DMS53 treated with DMSO at 0.1 percent for 48 hours (cell line): Measurements from ENCODE around the gene GALNT10.
A peak's percentile ranks its signal among the peaks of the same experiment; 100 is the strongest.
"Not testable (repeated sequence)": the region's sequence is repeated elsewhere in the genome, so short reads cannot be mapped to it uniquely, and the experiment has no call there.

Experiments
- DNase-seq: peaks from one replicate; lab custom pipeline; 2025; ENCODE audit not compliant: unreplicated experiment; lab: John Stamatoyannopoulos, UW

Gene GALNT10

GRCh38 chr5:154190595-154191304 is at the start of gene GALNT10:
TSS of gene GALNT10 (plus strand) at chr5:154190733. CDS start at chr5:154190867, 134 bp downstream.
- peak; percentile 59 for DNase-seq

GRCh38 chr5:154141745-154142221 is 48.8 kb upstream of the GALNT10 start:
- no peak for DNase-seq

GRCh38 chr5:154143211-154143641 is 47.3 kb upstream of the GALNT10 start:
- DNase-seq = no peak

GRCh38 chr5:154145268-154145667 is 45.3 kb upstream of the GALNT10 start:
- no peak for DNase-seq

- DNase-seq = no peak
Measured at GRCh38 chr5:154146409-154146808, 44.1 kb upstream of the GALNT10 start.

- no peak for DNase-seq
Measured at GRCh38 chr5:154147666-154148065, 42.9 kb upstream of the GALNT10 start.

GRCh38 chr5:154150471-154150870 is 40.1 kb upstream of the GALNT10 start:
- not testable (repeated sequence) for DNase-seq

GRCh38 chr5:154157483-154158378 is 32.8 kb upstream of the GALNT10 start:
- DNase-seq = no peak

- DNase-seq = no peak
Measured at GRCh38 chr5:154158379-154158737, 32.2 kb upstream of the GALNT10 start.

GRCh38 chr5:154159343-154159742 is 31.2 kb upstream of the GALNT10 start:
- no peak for DNase-seq

- DNase-seq = no peak
Measured at GRCh38 chr5:154162539-154163151, 27.9 kb upstream of the GALNT10 start.

GRCh38 chr5:154163327-154164248 is 26.9 kb upstream of the GALNT10 start:
- DNase-seq = no peak

GRCh38 chr5:154164249-154164581 is 26.3 kb upstream of the GALNT10 start:
- DNase-seq = no peak

GRCh38 chr5:154165886-154166285 is 24.6 kb upstream of the GALNT10 start:
- DNase-seq = no peak

- DNase-seq = peak; percentile 90
Measured at GRCh38 chr5:154166901-154167791, 23.4 kb upstream of the GALNT10 start.

- no peak for DNase-seq
Measured at GRCh38 chr5:154168395-154168794, 22.1 kb upstream of the GALNT10 start.

- no peak for DNase-seq
Measured at GRCh38 chr5:154172785-154173184, 17.7 kb upstream of the GALNT10 start.

- DNase-seq = no peak
Measured at GRCh38 chr5:154174091-154174490, 16.4 kb upstream of the GALNT10 start.

GRCh38 chr5:154176181-154176580 is 14.4 kb upstream of the GALNT10 start:
- no peak for DNase-seq

- DNase-seq = no peak
Measured at GRCh38 chr5:154178661-154179060, 11.9 kb upstream of the GALNT10 start.
